Spleen (tissue), 11 donors: ENCODE measurements around the gene XIAP. TPM values are rescaled to one million over a fixed set of nuclear protein-coding genes. Genes with fewer than 3 reads are reported as not detected.

ENCODE experiments used
- DNase-seq: peaks from one replicate; pipeline ENCODE4 v3.0.0-alpha.2; 2020
- H3K27ac ChIP-seq, 8 donors: fragments of 200-600 bp; sonication (generic) in 7 of 8; 1 replicate in 4 of 8; 2 replicates in 4 of 8; pipeline versions ENCODE4 v1.5.0 to v1.8.0; 2016 to 2021; ENCODE audit warnings: inconsistent platforms in 4 of 8, mild to moderate bottlenecking in 4 of 8, moderate library complexity in 1 of 8
- H3K27me3 ChIP-seq, 7 donors: fragments of 200-600 bp; sonication (generic) in 6 of 7; replicated peaks in 1 of 7; 1 replicate in 4 of 7; 2 replicates in 3 of 7; pipeline versions ENCODE4 v1.5.0 to v1.8.0; 2016 to 2021; ENCODE audit warnings: inconsistent platforms in 3 of 7, mild to moderate bottlenecking in 1 of 7
- H3K36me3 ChIP-seq, 6 donors: fragments of 200-600 bp; sonication (generic) in 5 of 6; 1 replicate in 4 of 6; 2 replicates in 2 of 6; pipeline versions ENCODE4 v1.5.0 to v1.8.0; 2016 to 2021; ENCODE audit warnings: inconsistent platforms in 2 of 6
- H3K4me1 ChIP-seq, 6 donors: fragments of 200-600 bp; sonication (generic) in 5 of 6; 1 replicate in 3 of 6; 2 replicates in 3 of 6; pipeline versions ENCODE4 v1.5.0 to v1.8.0; 2016 to 2021; ENCODE audit warnings: inconsistent platforms in 3 of 6
- H3K4me3 ChIP-seq, 8 donors: fragments of 200-600 bp; sonication (generic) in 7 of 8; 1 replicate in 4 of 8; 2 replicates in 4 of 8; pipeline versions ENCODE4 v1.5.0 to v1.8.0; 2016 to 2021; ENCODE audit warnings: inconsistent platforms in 4 of 8, mild to moderate bottlenecking in 4 of 8, moderate library complexity in 2 of 8
- H3K9me3 ChIP-seq, 8 donors: fragments of 200-600 bp; sonication (generic) in 7 of 8; 1 replicate in 4 of 8; 2 replicates in 4 of 8; pipeline versions ENCODE4 v1.5.0 to v1.8.0; 2016 to 2021; ENCODE audit warnings: inconsistent platforms in 4 of 8
- CTCF ChIP-seq, 11 experiments: fragments of 200-600 bp in 7 of 11; fragments of 450-650 bp in 4 of 11; sonication (generic) in 4 of 11; IDR thresholded peaks in 8 of 11; conservative IDR thresholded peaks in 3 of 11; 1 replicate in 7 of 11; 2 replicates in 4 of 11; pipeline versions ENCODE4 v1.4.0 to v1.8.0; 2016 to 2021; ENCODE audit warnings: antibody characterized with exemption in 11 of 11, inconsistent platforms in 4 of 11, mild to moderate bottlenecking in 1 of 11
- POLR2A ChIP-seq, 3 donors: fragments of 450-650 bp; IDR thresholded peaks; one replicate each; pipeline ENCODE4 v1.5.1; 2017; ENCODE audit warnings: antibody characterized with exemption in 3 of 3, mild to moderate bottlenecking in 1 of 3
- POLR2AphosphoS5 ChIP-seq, 3 donors: sonication (generic); formaldehyde crosslinking; IDR thresholded peaks; one replicate each; pipeline ENCODE4 v1.5.1; 2017; ENCODE audit warnings: antibody characterized with exemption in 3 of 3
- WGBS, 5 donors: extraction: QIAGEN DNeasy Blood & Tissue Kit in 3 of 5; methylation state at CpG; one replicate each; pipeline versions ENCODE4 v1.1.5 to v1.1.7; 2013 to 2018; 5-methylcytosine and 5-hydroxymethylcytosine counted together
- intact Hi-C: fragments of 100-400 bp; cut with DNase I; formaldehyde crosslinking; loops from one replicate; pipeline ENCODE4 v1.15.0; 2023; ENCODE audit warnings: low total_unique reads
- polyA plus RNA-seq, 3 donors: library from polyadenylated mRNA; stranded (reverse); fragments of 200-250 nt; gene quantifications; one replicate each; pipeline ENCODE4 v1.2.1, GENCODE V29; 2013
- total RNA-seq, 7 donors: library from RNA; depleted of rRNA in 3 of 7; stranded (reverse); fragments of >200 nt in 3 of 7; fragmentation: NEBNext Ultra II Directional in 4 of 7; extraction: Animal tissue kit (Norgen Biotek cat#: 25700) in 4 of 7; gene quantifications; one replicate each; pipeline versions ENCODE4 v1.1.0 to v1.2.1, GENCODE V29; 2016 to 2021
- donor health status: healthy with polysubstance abuse.
- donor health status: DM: no; HTN: no; CAD: no; lungs with moderate emphysema.
- donor health status: DM: no; HTN: no; CAD: no.
- donor health status: Bipolar disorder and iron deficiency.
- donor health status: healthy.
- donor health status: DM: no; HTN: no; CAD: no.
- donor health status: DM: yes; HTN: yes; CAD: no.

XIAP gene
- total and polyA plus RNA-seq, 10 donors = 4.7 to 67.0 (median 44.0) TPM

GRCh38 chrX:123818243-123818642 is 41.6 kb upstream of the XIAP start:
- Histone ChIP-seq H3K27ac (no peak overlapping the region), H3K36me3 (no peaks in the 10 kb centered on the region), H3K9me3 (no peaks in the 10 kb centered on the region), H3K4me1 (no peaks in the 10 kb centered on the region), H3K4me3 (no peak overlapping the region), H3K27me3 (no peaks in the 10 kb centered on the region)
- intact Hi-C loops = no loop called here
- no peak for TF ChIP-seq POLR2AphosphoS5 (IDR thresholded peaks at IDR 0.05)
- TF ChIP-seq CTCF (IDR thresholded peaks at IDR 0.05 in 8 of 11, conservative IDR thresholded peaks at IDR 0.05 in 3 of 11) = no peak
- TF ChIP-seq POLR2A (IDR thresholded peaks at IDR 0.05) = no peak
- no peak for DNase-seq

GRCh38 chrX:123822965-123823364 is 36.9 kb upstream of the XIAP start:
- intact Hi-C loops = no loop called here
- no peaks in the 10 kb centered on the region for H3K27me3 ChIP-seq
- WGBS, 5 donors = 65 to 100% (median 78%) methylated on average over 1 of the region's 1 CpG; no CpG with 5 or more reads in 1 of the 5 donors
- H3K36me3 ChIP-seq = no peaks in the 10 kb centered on the region
- no peaks in the 10 kb centered on the region for H3K9me3 ChIP-seq
- no peak for TF ChIP-seq POLR2A (IDR thresholded peaks at IDR 0.05)
- TF ChIP-seq CTCF (IDR thresholded peaks at IDR 0.05 in 8 of 11, conservative IDR thresholded peaks at IDR 0.05 in 3 of 11) = no peak
- no peak for TF ChIP-seq POLR2AphosphoS5 (IDR thresholded peaks at IDR 0.05)
- no peak overlapping the region for H3K4me3 ChIP-seq
- no peaks in the 10 kb centered on the region for H3K4me1 ChIP-seq
- no peak for DNase-seq
- no peak overlapping the region for H3K27ac ChIP-seq

GRCh38 chrX:123830309-123830708 is 29.5 kb upstream of the XIAP start:
- Histone ChIP-seq H3K4me1 (peaks cover 0 to 8% (median 0%) of the 10 kb centered on the region in 6 donors), H3K9me3 (no peaks in the 10 kb centered on the region), H3K27ac (no peak overlapping the region), H3K36me3 (no peaks in the 10 kb centered on the region), H3K27me3 (no peaks in the 10 kb centered on the region), H3K4me3 (no peak overlapping the region)
- no peak for DNase-seq
- no peak for TF ChIP-seq CTCF (IDR thresholded peaks at IDR 0.05 in 8 of 11, conservative IDR thresholded peaks at IDR 0.05 in 3 of 11)
- TF ChIP-seq POLR2AphosphoS5 (IDR thresholded peaks at IDR 0.05) = no peak
- TF ChIP-seq POLR2A (IDR thresholded peaks at IDR 0.05) = no peak
- intact Hi-C loops = no loop called here
- WGBS, 5 donors = 30 to 62% (median 50%) methylated on average over 4 to 6 of the region's 6 CpGs

- H3K36me3 ChIP-seq = no peaks in the 10 kb centered on the region
- no peak for DNase-seq
- H3K4me1 ChIP-seq = peaks cover 0 to 8% (median 0%) of the 10 kb centered on the region in 6 donors
- H3K4me3 ChIP-seq = no peak overlapping the region
- no peak overlapping the region for H3K27ac ChIP-seq
- no peaks in the 10 kb centered on the region for H3K27me3 ChIP-seq
- WGBS, 5 donors = 50 to 56% (median 54%) methylated on average over 7 of the region's 7 CpGs
- intact Hi-C loops = no loop called here
- no peak for TF ChIP-seq POLR2A (IDR thresholded peaks at IDR 0.05)
- peak; percentile 58 to 84 (median 74) for TF ChIP-seq CTCF (IDR thresholded peaks at IDR 0.05 in 8 of 11, conservative IDR thresholded peaks at IDR 0.05 in 3 of 11)
- no peaks in the 10 kb centered on the region for H3K9me3 ChIP-seq
Observed at GRCh38 chrX:123833387-123833786, 26.5 kb upstream of the XIAP start.
